Measurements from ENCODE around the gene LIMCH1. TPM values are rescaled to one million over a fixed set of nuclear protein-coding genes. Genes with fewer than 3 reads are reported as not detected.

The LIMCH1 gene
- total and polyA plus RNA-seq, 7 donors: 14.2 to 279 (median 169) TPM

DNA sequence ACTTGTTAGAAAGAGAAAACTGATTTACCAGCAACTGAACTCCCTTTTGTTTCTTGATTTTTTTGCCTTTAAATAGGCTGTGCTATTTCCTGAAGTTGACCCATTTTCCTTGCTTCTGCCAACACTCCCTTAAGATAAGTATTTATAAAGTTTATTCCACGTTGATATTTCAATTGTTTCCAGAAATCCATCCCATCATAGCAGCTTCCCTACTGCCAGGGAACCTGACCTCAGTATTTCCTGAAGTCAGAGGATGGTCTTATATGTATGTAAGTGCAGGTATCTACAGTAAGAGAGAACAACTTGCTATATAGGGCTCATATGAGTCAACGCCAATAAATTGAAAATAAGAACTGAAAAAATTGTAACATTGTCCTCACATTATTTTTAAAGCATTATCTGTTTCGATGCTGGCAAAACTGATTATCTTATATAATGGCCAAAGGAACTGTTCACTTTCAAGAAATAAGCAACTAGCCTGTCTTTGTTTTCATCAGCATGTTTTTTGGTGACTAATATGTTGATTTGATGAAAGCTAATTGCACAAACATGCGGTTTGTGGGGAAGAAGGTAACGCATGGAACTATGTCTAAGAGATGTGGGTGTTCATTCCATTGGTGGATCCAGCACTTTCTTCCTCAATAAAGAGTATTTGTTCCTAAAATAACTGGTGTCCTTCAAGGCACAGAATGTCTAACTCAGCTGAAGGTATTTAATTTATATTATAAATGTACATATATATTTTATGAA, 4.7 kb downstream of the LIMCH1 start:
- Histone ChIP-seq H3K27me3 (ENCODE audit: insufficient read depth in 3 of 3, low read length in 2 of 3) (no peaks in the 10 kb centered on the region), H3K27ac (peak overlapping the region; percentile 90), H3K36me3 (ENCODE audit: insufficient read depth in 1 of 2, low read depth in 1 of 2) (no peaks in the 10 kb centered on the region), H3K9me3 (no peaks in the 10 kb centered on the region), H3K4me1 (peaks cover 73% of the 10 kb centered on the region), H3K4me3 (no peak overlapping the region)
- DNase-seq (no peak), ATAC-seq (no peak)
- intact Hi-C loops (cut with DNase I): no loop called here
- TF ChIP-seq, protein P1, sequence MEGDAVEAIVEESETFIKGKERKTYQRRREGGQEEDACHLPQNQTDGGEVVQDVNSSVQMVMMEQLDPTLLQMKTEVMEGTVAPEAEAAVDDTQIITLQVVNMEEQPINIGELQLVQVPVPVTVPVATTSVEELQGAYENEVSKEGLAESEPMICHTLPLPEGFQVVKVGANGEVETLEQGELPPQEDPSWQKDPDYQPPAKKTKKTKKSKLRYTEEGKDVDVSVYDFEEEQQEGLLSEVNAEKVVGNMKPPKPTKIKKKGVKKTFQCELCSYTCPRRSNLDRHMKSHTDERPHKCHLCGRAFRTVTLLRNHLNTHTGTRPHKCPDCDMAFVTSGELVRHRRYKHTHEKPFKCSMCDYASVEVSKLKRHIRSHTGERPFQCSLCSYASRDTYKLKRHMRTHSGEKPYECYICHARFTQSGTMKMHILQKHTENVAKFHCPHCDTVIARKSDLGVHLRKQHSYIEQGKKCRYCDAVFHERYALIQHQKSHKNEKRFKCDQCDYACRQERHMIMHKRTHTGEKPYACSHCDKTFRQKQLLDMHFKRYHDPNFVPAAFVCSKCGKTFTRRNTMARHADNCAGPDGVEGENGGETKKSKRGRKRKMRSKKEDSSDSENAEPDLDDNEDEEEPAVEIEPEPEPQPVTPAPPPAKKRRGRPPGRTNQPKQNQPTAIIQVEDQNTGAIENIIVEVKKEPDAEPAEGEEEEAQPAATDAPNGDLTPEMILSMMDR (IDR thresholded peaks at IDR 0.05): no peak
- 69% methylated on average over 5 of the region's 5 CpGs for WGBS, 3 donors

DNA sequence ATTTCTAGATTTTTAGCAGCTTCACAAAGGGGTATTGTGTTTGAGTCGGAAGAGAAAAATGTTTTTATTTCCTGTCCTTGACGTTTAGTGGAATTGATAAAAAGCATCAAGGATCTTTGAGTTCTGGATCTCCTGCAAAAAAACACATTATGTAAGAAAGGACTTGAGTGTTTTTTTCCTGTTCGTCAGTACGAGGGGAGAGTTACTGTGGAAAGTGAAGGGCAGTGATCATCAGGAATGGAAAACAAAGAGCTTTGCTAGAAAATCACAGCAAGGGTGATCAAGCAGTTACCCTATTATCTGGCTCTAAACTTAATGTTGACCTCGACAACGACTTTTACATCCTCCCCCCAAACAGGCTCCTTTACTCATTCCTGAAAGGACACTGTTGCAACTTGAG, 7.3 kb downstream of the LIMCH1 start:
- DNase-seq (no peak), ATAC-seq (no peak)
- Histone ChIP-seq H3K36me3 (ENCODE audit: insufficient read depth in 1 of 2, low read depth in 1 of 2) (no peaks in the 10 kb centered on the region), H3K27me3 (ENCODE audit: insufficient read depth in 3 of 3, low read length in 2 of 3) (no peaks in the 10 kb centered on the region), H3K9me3 (no peaks in the 10 kb centered on the region), H3K4me3 (no peak overlapping the region), H3K27ac (no peak overlapping the region), H3K4me1 (peaks cover 71% of the 10 kb centered on the region)
- 41 to 50% (median 46%) methylated on average over 6 of the region's 6 CpGs for whole genome bisulfite sequencing, 3 donors
- intact Hi-C loops (cut with DNase I): no loop called here
- TF ChIP-seq, protein P1 (IDR thresholded peaks at IDR 0.05): no peak

DNA sequence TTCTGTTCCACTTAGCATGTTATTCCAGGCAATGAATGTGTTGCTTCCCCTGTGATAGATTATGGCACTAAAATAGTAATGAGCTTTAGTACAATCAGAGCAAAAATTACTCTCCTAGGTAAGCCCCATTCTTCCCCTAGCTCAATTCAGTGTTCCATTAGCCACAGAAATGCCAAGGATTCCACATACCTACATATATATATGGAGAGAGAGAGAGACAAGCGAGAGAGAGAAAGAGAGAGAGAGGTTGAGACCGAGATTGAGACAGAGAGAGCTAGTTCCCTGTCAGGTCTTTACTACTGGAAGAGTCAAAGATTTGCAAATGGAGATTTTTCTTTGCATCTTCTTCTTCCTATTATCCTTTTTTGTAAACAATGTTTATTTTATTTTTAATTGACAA, 8.7 kb downstream of the LIMCH1 start:
- WGBS, 3 donors: 88 to 94% (median 91%) methylated on average over 2 of the region's 2 CpGs
- intact Hi-C loops (cut with DNase I): no loop called here
- Histone ChIP-seq H3K27me3 (ENCODE audit: insufficient read depth in 3 of 3, low read length in 2 of 3) (no peaks in the 10 kb centered on the region), H3K4me1 (peaks cover 60% of the 10 kb centered on the region), H3K27ac (no peak overlapping the region), H3K36me3 (ENCODE audit: insufficient read depth in 1 of 2, low read depth in 1 of 2) (no peaks in the 10 kb centered on the region), H3K4me3 (no peak overlapping the region), H3K9me3 (no peaks in the 10 kb centered on the region)
- TF ChIP-seq, protein P1 (IDR thresholded peaks at IDR 0.05): no peak
- DNase-seq (no peak), ATAC-seq (no peak)

DNA sequence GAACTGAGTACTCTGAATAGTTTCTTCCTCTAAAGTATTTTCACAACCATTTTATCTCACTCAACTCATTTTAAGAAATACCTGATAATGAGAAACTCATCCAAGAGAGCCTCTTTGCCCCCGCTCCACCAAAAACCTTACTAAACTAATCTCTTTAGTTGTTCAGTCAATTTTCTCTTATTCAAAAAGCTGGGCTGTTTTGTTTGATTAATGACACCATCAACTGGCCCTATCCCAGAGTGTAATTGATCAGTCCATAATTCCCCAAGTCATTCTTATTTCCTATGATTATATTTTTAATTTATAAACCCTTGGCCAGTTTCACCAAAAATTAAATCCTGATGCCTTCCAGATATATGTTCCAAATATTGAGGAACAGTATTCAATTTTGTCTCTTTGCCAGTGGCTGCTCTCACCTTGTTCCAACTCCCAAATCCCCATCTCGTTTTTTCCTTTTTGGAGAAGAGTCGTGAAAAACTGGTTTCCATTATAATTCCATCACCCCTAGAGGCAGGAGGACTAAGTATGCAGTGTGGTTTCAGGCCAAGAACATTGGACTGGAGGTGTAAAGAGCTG, 10.4 kb downstream of the LIMCH1 start:
- Histone ChIP-seq H3K9me3 (no peaks in the 10 kb centered on the region), H3K27me3 (ENCODE audit: insufficient read depth in 3 of 3, low read length in 2 of 3) (no peaks in the 10 kb centered on the region), H3K4me3 (no peak overlapping the region), H3K27ac (no peak overlapping the region), H3K4me1 (peaks cover 50% of the 10 kb centered on the region), H3K36me3 (ENCODE audit: insufficient read depth in 1 of 2, low read depth in 1 of 2) (no peaks in the 10 kb centered on the region)
- intact Hi-C loops (cut with DNase I): no loop called here
- WGBS, 3 donors: 69 to 80% (median 77%) methylated on average over 3 of the region's 3 CpGs
- TF ChIP-seq, protein P1 (IDR thresholded peaks at IDR 0.05): no peak
- ATAC-seq: no peak
- DNase-seq: no peak

Measured in psoas muscle (tissue), 8 donors.